NAMALWA (cell line): ENCODE measurements around the gene DENND1A.
"Not testable (repeated sequence)": the region's sequence is repeated elsewhere in the genome, so short reads cannot be mapped to it uniquely, and the experiment has no call there.

Source experiments
- DNase-seq: peaks from one replicate; pipeline ENCODE4 v3.0.0-alpha.2; 2015; ENCODE audit warnings: low spot score

Gene DENND1A

GRCh38 chr9:123929870-123930831 lies at the start of gene DENND1A:
TSS of gene DENND1A (minus strand) at chr9:123930126. CDS start at chr9:123929905, 221 bp downstream.
- DNase-seq: peak; percentile 91

- no peak for DNase-seq
These were observed 49.1 kb upstream of the DENND1A start for GRCh38 chr9:123978981-123979380.

GRCh38 chr9:123976579-123976978 lies 46.7 kb upstream of the DENND1A start:
- DNase-seq: not testable (repeated sequence)

GRCh38 chr9:123975871-123976270 lies 45.9 kb upstream of the DENND1A start:
- DNase-seq: no peak

- no peak for DNase-seq
These were observed 44.5 kb upstream of the DENND1A start for GRCh38 chr9:123974471-123974870.

- DNase-seq: no peak
These were observed 43.8 kb upstream of the DENND1A start for GRCh38 chr9:123973590-123974223.

GRCh38 chr9:123972618-123973017 lies 42.7 kb upstream of the DENND1A start:
- DNase-seq: no peak

GRCh38 chr9:123967323-123967722 lies 37.4 kb upstream of the DENND1A start:
- no peak for DNase-seq

GRCh38 chr9:123965801-123966686 lies 36.1 kb upstream of the DENND1A start:
- no peak for DNase-seq

GRCh38 chr9:123964761-123965160 lies 34.8 kb upstream of the DENND1A start:
- peak; percentile 33 for DNase-seq

- no peak for DNase-seq
These were observed 31.0 kb upstream of the DENND1A start for GRCh38 chr9:123960965-123961364.

- DNase-seq: peak; percentile 19
These were observed 30.4 kb upstream of the DENND1A start for GRCh38 chr9:123960366-123960765.

- no peak for DNase-seq
These were observed 29.9 kb upstream of the DENND1A start for GRCh38 chr9:123959787-123960186.

- DNase-seq: no peak
These were observed 27.8 kb upstream of the DENND1A start for GRCh38 chr9:123957731-123958130.

- DNase-seq: no peak
These were observed 27.3 kb upstream of the DENND1A start for GRCh38 chr9:123957168-123957721.

- peak; percentile 30 for DNase-seq
These were observed 25.7 kb upstream of the DENND1A start for GRCh38 chr9:123955637-123956036.

GRCh38 chr9:123954518-123955280 lies 24.8 kb upstream of the DENND1A start:
- no peak for DNase-seq

GRCh38 chr9:123952641-123953495 lies 22.9 kb upstream of the DENND1A start:
- no peak for DNase-seq

- no peak for DNase-seq
These were observed 18.4 kb upstream of the DENND1A start for GRCh38 chr9:123948286-123948685.

- no peak for DNase-seq
These were observed 17.4 kb upstream of the DENND1A start for GRCh38 chr9:123947326-123947725.
